ENCODE data around the gene ATG16L2. TPM values are rescaled to one million over a fixed set of nuclear protein-coding genes. Genes with fewer than 3 reads are reported as not detected.
"Not testable (repeated sequence)": the region's sequence is repeated elsewhere in the genome, so short reads cannot be mapped to it uniquely, and the experiment has no call there.

ATG16L2 gene
- total RNA-seq, 1 donor from 2014 or later: 71.1 TPM

DNA sequence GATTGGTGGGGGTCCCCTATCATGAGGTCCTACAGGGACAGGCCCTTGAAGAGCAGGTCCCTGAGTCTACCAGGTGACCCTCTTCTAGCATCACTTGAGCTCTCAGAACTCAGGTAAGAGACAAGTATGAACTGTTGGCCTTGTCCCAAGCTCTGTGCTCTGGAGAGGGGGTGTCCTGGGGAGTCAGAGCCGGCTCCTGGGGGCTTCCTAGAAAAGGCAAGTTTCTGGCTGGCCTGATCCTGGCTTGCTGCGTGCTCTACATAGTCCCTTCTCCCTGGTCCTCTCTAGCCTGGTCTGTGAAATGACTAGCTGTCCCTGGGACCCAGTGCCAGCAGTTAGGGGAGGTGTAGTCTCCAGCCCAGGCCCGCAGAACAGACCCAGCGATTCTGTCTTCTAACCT lies 11.4 kb downstream of the ATG16L2 start:
- DNase-seq (ENCODE audit: low spot score): no peak
- Mint-ChIP-seq H3K4me3 (no peak overlapping the region), H3K27me3 (ENCODE audit: insufficient read depth) (no peaks in the 10 kb centered on the region), H3K27ac (no peak overlapping the region), H3K4me1 (ENCODE audit: low read depth) (peaks cover 11% of the 10 kb centered on the region), H3K9me3 (no peaks in the 10 kb centered on the region), H3K36me3 (ENCODE audit: low read depth) (peaks cover 25% of the 10 kb centered on the region)
- intact Hi-C loops (cut with micrococcal nuclease): no loop called here

- no peaks in the 10 kb centered on the region for H3K27me3 Mint-ChIP-seq (ENCODE audit: insufficient read depth)
- no peak for DNase-seq (ENCODE audit: low spot score)
- H3K4me3 Mint-ChIP-seq: no peak overlapping the region
- peaks cover 11% of the 10 kb centered on the region for H3K4me1 Mint-ChIP-seq (ENCODE audit: low read depth)
- intact Hi-C loops (cut with micrococcal nuclease): no loop called here
- no peaks in the 10 kb centered on the region for H3K9me3 Mint-ChIP-seq
- H3K36me3 Mint-ChIP-seq (ENCODE audit: low read depth): peaks cover 30% of the 10 kb centered on the region
- no peak overlapping the region for H3K27ac Mint-ChIP-seq
These were observed 12.2 kb downstream of the ATG16L2 start for GRCh38 chr11:72826191-72826941.

GRCh38 chr11:72826942-72827480 lies 12.8 kb downstream of the ATG16L2 start:
- intact Hi-C loops (cut with micrococcal nuclease): no loop called here
- Mint-ChIP-seq H3K9me3 (no peaks in the 10 kb centered on the region), H3K4me1 (ENCODE audit: low read depth) (peaks cover 11% of the 10 kb centered on the region), H3K36me3 (ENCODE audit: low read depth) (peaks cover 33% of the 10 kb centered on the region), H3K27ac (peak overlapping the region; percentile 40), H3K4me3 (no peak overlapping the region), H3K27me3 (ENCODE audit: insufficient read depth) (no peaks in the 10 kb centered on the region)
- DNase-seq (ENCODE audit: low spot score): no peak

- H3K36me3 Mint-ChIP-seq (ENCODE audit: low read depth): peaks cover 33% of the 10 kb centered on the region
These were observed 13.4 kb downstream of the ATG16L2 start for GRCh38 chr11:72827656-72828055.

DNA sequence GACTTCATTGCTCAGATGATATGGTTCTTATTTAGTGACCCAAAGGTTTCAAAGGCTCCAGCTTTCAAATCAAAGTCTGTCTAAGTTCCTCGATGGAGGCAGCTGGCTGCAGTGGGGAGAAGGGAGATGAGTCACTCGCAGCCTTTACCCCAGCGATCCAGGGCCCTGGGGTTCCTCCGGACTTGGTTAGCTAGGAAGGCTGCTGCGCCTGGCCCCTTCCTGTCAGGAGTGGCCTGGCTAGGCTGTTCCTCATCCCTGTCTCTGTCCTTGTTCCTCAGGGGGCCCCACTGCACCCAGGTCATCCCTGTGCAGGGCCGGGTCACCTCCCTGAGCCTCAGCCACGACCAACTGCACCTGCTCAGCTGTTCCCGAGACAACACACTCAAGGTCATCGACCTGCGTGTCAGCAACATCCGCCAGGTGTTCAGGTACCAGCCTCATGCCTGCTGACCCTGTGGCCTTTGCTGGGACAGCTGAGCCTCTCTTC lies 13.9 kb downstream of the ATG16L2 start:
- Mint-ChIP-seq H3K9me3 (no peaks in the 10 kb centered on the region), H3K4me1 (ENCODE audit: low read depth) (peaks cover 11% of the 10 kb centered on the region), H3K27ac (peak overlapping the region; percentile 49), H3K4me3 (no peak overlapping the region), H3K36me3 (ENCODE audit: low read depth) (peaks cover 34% of the 10 kb centered on the region), H3K27me3 (ENCODE audit: insufficient read depth) (no peaks in the 10 kb centered on the region)
- DNase-seq (ENCODE audit: low spot score): no peak
- intact Hi-C loops (cut with micrococcal nuclease): no loop called here

More at GRCh38 chr11:72827656-72828055, 13.4 kb downstream of the ATG16L2 start:
- H3K4me3 Mint-ChIP-seq; H3K9me3 Mint-ChIP-seq; H3K27me3 Mint-ChIP-seq (ENCODE audit: insufficient read depth); intact Hi-C loops (cut with micrococcal nuclease); DNase-seq (ENCODE audit: low spot score): not testable (repeated sequence)
- peak overlapping the region; percentile 49 for H3K27ac Mint-ChIP-seq
- peaks cover 11% of the 10 kb centered on the region for H3K4me1 Mint-ChIP-seq (ENCODE audit: low read depth)

DNA sequence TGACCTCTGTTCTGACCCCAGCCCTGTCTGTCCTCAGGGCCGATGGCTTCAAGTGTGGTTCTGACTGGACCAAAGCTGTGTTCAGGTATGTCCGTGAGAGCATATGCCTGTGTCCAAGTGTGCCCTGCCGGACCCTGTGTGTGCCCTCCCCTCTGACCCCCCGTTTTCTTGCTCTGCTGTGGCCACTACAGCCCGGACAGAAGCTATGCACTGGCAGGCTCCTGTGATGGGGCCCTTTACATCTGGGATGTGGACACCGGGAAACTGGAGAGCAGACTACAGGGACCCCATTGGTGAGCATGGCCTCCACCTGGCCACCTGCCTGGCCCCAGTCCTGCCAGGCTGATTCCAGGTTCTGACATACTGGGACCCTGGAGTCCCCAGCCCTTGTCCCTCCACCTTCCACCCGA lies 14.5 kb downstream of the ATG16L2 start:
- Mint-ChIP-seq H3K27me3 (ENCODE audit: insufficient read depth) (no peaks in the 10 kb centered on the region), H3K36me3 (ENCODE audit: low read depth) (peaks cover 32% of the 10 kb centered on the region), H3K4me3 (no peak overlapping the region), H3K27ac (peak overlapping the region; percentile 48), H3K9me3 (no peaks in the 10 kb centered on the region), H3K4me1 (ENCODE audit: low read depth) (peaks cover 11% of the 10 kb centered on the region)
- intact Hi-C loops (cut with micrococcal nuclease): no loop called here
- no peak for DNase-seq (ENCODE audit: low spot score)

DNA sequence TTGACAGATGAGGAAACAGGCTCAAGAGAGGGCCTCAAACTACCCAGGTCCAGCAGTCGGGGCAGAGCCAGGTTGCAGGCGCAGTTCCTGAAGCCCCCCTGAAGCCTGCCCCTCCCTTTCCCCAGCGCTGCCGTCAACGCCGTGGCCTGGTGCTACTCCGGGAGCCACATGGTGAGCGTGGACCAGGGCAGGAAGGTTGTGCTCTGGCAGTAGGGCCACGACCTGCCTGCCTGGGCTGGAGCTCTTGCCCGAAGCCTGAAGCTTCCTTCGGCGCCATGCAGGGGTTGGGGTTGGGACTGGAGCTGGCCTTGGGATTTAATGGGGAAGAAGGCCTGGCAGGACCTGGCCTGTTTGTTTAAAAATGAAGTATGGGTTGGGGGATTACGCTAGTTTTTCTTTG lies 15.0 kb downstream of the ATG16L2 start:
- intact Hi-C loops (cut with micrococcal nuclease): no loop called here
- Mint-ChIP-seq H3K4me1 (ENCODE audit: low read depth) (peaks cover 11% of the 10 kb centered on the region), H3K27me3 (ENCODE audit: insufficient read depth) (no peaks in the 10 kb centered on the region), H3K27ac (peak overlapping the region; percentile 40), H3K9me3 (no peaks in the 10 kb centered on the region), H3K4me3 (no peak overlapping the region), H3K36me3 (ENCODE audit: low read depth) (peaks cover 32% of the 10 kb centered on the region)
- DNase-seq (ENCODE audit: low spot score): no peak

DNA sequence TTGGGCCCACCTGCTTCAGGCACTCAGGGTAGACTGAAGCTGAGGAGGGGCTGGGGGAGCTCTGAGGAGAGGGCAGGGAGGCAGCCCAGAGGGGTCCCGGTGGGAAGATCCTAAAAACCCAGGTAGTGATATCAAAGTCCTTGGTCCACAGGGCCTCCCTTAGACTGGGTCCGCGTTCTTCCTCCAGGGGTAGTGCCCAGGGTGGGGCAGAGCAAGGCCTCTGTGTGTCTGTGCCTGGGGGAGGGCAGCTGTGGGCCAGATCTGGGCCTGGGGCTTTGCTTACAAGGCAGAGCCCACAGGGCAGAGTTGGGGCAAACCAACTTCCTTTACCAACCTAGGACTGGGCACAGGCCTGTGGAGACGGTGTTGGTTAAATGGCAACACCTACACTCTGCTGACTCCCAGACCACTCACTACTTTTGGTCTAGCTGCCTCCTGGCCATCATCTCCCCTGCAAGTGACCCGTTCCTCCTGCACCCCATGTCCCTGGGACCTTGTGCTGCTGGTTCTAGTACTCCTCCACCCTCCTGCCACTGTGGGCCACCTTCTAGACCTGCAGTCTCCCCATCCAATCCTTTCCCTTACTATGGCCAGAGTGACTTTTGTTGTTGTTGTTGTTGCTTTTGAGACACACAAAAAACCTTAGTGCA lies 15.8 kb downstream of the ATG16L2 start:
- peaks cover 28% of the 10 kb centered on the region for H3K36me3 Mint-ChIP-seq (ENCODE audit: low read depth)
- no peak for DNase-seq (ENCODE audit: low spot score)
- H3K9me3 Mint-ChIP-seq: no peaks in the 10 kb centered on the region
- peaks cover 16% of the 10 kb centered on the region for H3K4me1 Mint-ChIP-seq (ENCODE audit: low read depth)
- intact Hi-C loops (cut with micrococcal nuclease): no loop called here
- H3K27me3 Mint-ChIP-seq (ENCODE audit: insufficient read depth): no peaks in the 10 kb centered on the region
- H3K27ac Mint-ChIP-seq: peak overlapping the region; percentile 48
- no peak overlapping the region for H3K4me3 Mint-ChIP-seq

GRCh38 chr11:72831521-72832300 lies 17.5 kb downstream of the ATG16L2 start:
- no peak for DNase-seq (ENCODE audit: low spot score)
- no peaks in the 10 kb centered on the region for H3K27me3 Mint-ChIP-seq (ENCODE audit: insufficient read depth)
- H3K36me3 Mint-ChIP-seq (ENCODE audit: low read depth): peaks cover 31% of the 10 kb centered on the region
- no peaks in the 10 kb centered on the region for H3K9me3 Mint-ChIP-seq
- intact Hi-C loops (cut with micrococcal nuclease): loop anchor here (1.0 to 2.0 kb wide), 2 partner anchors 347 to 411 kb away; no protein-coding TSS in a partner anchor
- peaks cover 27% of the 10 kb centered on the region for H3K4me1 Mint-ChIP-seq (ENCODE audit: low read depth)
- H3K27ac Mint-ChIP-seq: peak overlapping the region; percentile 65
- no peak overlapping the region for H3K4me3 Mint-ChIP-seq

DNA sequence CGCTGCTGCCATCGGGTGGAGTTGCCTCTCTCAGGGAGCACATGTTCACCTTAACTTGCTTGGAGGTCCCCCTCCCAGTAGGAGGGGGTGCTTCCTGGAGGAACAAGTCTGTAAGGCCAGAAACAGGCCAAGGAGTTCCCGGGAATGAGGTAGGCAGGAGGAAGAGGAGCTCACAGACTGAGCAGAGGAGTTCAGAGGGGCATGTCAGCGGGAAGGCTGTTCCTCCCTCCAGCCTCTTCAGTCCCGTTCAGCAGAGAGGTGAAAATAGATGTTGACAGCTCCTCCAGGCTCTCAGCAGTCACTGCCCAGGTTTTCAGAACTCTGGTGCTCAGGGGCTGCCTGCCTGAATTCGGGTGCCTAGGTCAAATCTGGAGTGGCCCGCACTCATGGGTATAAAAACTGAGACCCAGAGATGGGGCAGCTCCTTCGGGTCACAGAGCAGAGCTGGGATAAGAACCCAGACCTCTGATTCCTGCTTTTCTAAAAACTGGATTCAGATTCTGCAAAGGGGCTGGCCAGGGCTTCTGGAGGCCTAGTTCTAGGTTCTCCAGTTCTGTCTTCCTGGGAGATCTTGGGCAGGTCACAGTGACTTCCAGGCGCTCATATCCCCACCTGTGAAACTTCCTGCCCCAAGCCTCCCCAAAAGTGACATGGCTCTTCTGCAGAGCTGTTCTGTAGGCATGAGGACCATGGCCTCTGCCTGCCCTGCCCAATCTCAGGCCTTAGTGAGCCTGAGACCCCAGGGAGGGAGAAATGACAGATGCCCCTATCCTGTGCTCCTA lies 18.3 kb downstream of the ATG16L2 start:
- no peak overlapping the region for H3K27ac Mint-ChIP-seq

GRCh38 chr11:72833083-72833733 lies 19.0 kb downstream of the ATG16L2 start:
- intact Hi-C loops (cut with micrococcal nuclease): loop anchor here (2.0 kb wide), 1 partner anchor 410 kb away; no protein-coding TSS in a partner anchor
- Mint-ChIP-seq H3K4me1 (ENCODE audit: low read depth) (peaks cover 17% of the 10 kb centered on the region), H3K9me3 (no peaks in the 10 kb centered on the region), H3K27ac (peak overlapping the region; percentile 18), H3K4me3 (no peak overlapping the region), H3K36me3 (ENCODE audit: low read depth) (peaks cover 30% of the 10 kb centered on the region), H3K27me3 (ENCODE audit: insufficient read depth) (no peaks in the 10 kb centered on the region)
- DNase-seq (ENCODE audit: low spot score): no peak

More for the DNA sequence above, 18.3 kb downstream of the ATG16L2 start:
- no peak for DNase-seq (ENCODE audit: low spot score)
- peaks cover 30% of the 10 kb centered on the region for H3K36me3 Mint-ChIP-seq (ENCODE audit: low read depth)
- no peak overlapping the region for H3K4me3 Mint-ChIP-seq
- no peaks in the 10 kb centered on the region for H3K9me3 Mint-ChIP-seq
- H3K4me1 Mint-ChIP-seq (ENCODE audit: low read depth): peaks cover 22% of the 10 kb centered on the region
- intact Hi-C loops (cut with micrococcal nuclease): loop anchor here (2.0 kb wide), 1 partner anchor 410 kb away; no protein-coding TSS in a partner anchor
- H3K27me3 Mint-ChIP-seq (ENCODE audit: insufficient read depth): no peaks in the 10 kb centered on the region
